Astrocyte of the hippocampus (primary cell): ENCODE data around the gene PTBP3.

Experiments used
- DNase-seq: peaks from one replicate; pipeline ENCODE4 v3.0.0; 2011; ENCODE audit warnings: low read depth, low spot score

Gene PTBP3

GRCh38 chr9:112360047-112360804 is 26.8 kb upstream of the PTBP3 start:
- peak; percentile 43 for DNase-seq

GRCh38 chr9:112355427-112355897 is 22.0 kb upstream of the PTBP3 start:
- no peak for DNase-seq

- no peak for DNase-seq
Measured at GRCh38 chr9:112354081-112354743, 20.8 kb upstream of the PTBP3 start.

GRCh38 chr9:112352209-112352608 is 18.8 kb upstream of the PTBP3 start:
- no peak for DNase-seq

- no peak for DNase-seq
Measured at GRCh38 chr9:112351184-112351583, 17.8 kb upstream of the PTBP3 start.

GRCh38 chr9:112349008-112349333 is 15.6 kb upstream of the PTBP3 start:
- no peak for DNase-seq

GRCh38 chr9:112348257-112349007 is 15.0 kb upstream of the PTBP3 start:
- peak; percentile 84 for DNase-seq

GRCh38 chr9:112341730-112342129 is 8.3 kb upstream of the PTBP3 start:
- peak; percentile 74 for DNase-seq

GRCh38 chr9:112339886-112340285 is 6.5 kb upstream of the PTBP3 start:
- no peak for DNase-seq

- no peak for DNase-seq
Measured at GRCh38 chr9:112338561-112338960, 5.1 kb upstream of the PTBP3 start.

- DNase-seq = no peak
Measured at GRCh38 chr9:112337547-112337946, 4.1 kb upstream of the PTBP3 start.

GRCh38 chr9:112334432-112334841 is 1.0 kb upstream of the PTBP3 start:
- peak; percentile 39 for DNase-seq

- peak; percentile 99 for DNase-seq
Measured at GRCh38 chr9:112333639-112334431, 416 bp upstream of the PTBP3 start.

- DNase-seq = no peak
Measured at GRCh38 chr9:112332674-112332976, 794 bp downstream of the PTBP3 start.

GRCh38 chr9:112332214-112332613 is 1.2 kb downstream of the PTBP3 start:
- DNase-seq = no peak

- no peak for DNase-seq
Measured at GRCh38 chr9:112331674-112331952, 1.8 kb downstream of the PTBP3 start.

GRCh38 chr9:112328545-112328944 is 4.9 kb downstream of the PTBP3 start:
- no peak for DNase-seq

- DNase-seq = no peak
Measured at GRCh38 chr9:112327718-112328450, 5.5 kb downstream of the PTBP3 start.

- DNase-seq = no peak
Measured at GRCh38 chr9:112326194-112326593, 7.2 kb downstream of the PTBP3 start.

- no peak for DNase-seq
Measured at GRCh38 chr9:112325600-112325999, 7.8 kb downstream of the PTBP3 start.

GRCh38 chr9:112325127-112325526 is 8.3 kb downstream of the PTBP3 start:
- no peak for DNase-seq
